ENCODE measurements around the gene PLXNA2. TPM values are rescaled to one million over a fixed set of nuclear protein-coding genes. Genes with fewer than 3 reads are reported as not detected.

Gene PLXNA2
- total RNA-seq, 2 experiments from 2014 or later, result 0.13 to 0.23 TPM

- no peak for ATAC-seq
- no peaks in the 10 kb centered on the region for H3K4me1 Mint-ChIP-seq (ENCODE audit: low read depth)
- CTCF ChIA-PET, result interaction anchor here (1.3 to 6.6 kb wide), 2 partner anchors 19 to 91 kb away, joined by 3 to 31 read pairs; no protein-coding TSS in a partner anchor
Measured at GRCh38 chr1:208113011-208113410, 131.2 kb downstream of the PLXNA2 start.

GRCh38 chr1:208112401-208112800 lies 131.8 kb downstream of the PLXNA2 start:
- Mint-ChIP-seq H3K36me3 (ENCODE audit: low read depth) (no peaks in the 10 kb centered on the region), H3K4me1 (ENCODE audit: low read depth) (no peaks in the 10 kb centered on the region), H3K9me3 (no peaks in the 10 kb centered on the region), H3K27me3 (no peaks in the 10 kb centered on the region), H3K27ac (no peak overlapping the region), H3K4me3 (no peak overlapping the region)
- no peak for DNase-seq
- ChIA-PET POLR2A (interaction anchor here (0.6 kb wide), 1 partner anchor 81 kb away, joined by 4 read pairs; no protein-coding TSS in a partner anchor), CTCF (interaction anchor here (6.6 kb wide), 1 partner anchor 20 kb away, joined by 31 read pairs; no protein-coding TSS in a partner anchor)
- no peak for TF ChIP-seq CTCF (IDR thresholded peaks at IDR 0.05)
- intact Hi-C loops (cut with micrococcal nuclease), result no loop called here
- no peak for ATAC-seq

More at GRCh38 chr1:208113011-208113410, 131.2 kb downstream of the PLXNA2 start:
- Mint-ChIP-seq H3K27me3 (no peaks in the 10 kb centered on the region), H3K36me3 (ENCODE audit: low read depth) (no peaks in the 10 kb centered on the region), H3K9me3 (no peaks in the 10 kb centered on the region), H3K27ac (no peak overlapping the region), H3K4me3 (no peak overlapping the region)
- intact Hi-C loops (cut with micrococcal nuclease), result no loop called here
- TF ChIP-seq CTCF (IDR thresholded peaks at IDR 0.05), result no peak
- no peak for DNase-seq
- POLR2A ChIA-PET, result interaction anchor here (0.6 kb wide), 1 partner anchor 82 kb away, joined by 4 read pairs; no protein-coding TSS in a partner anchor

GRCh38 chr1:208111646-208112190 lies 132.5 kb downstream of the PLXNA2 start:
- CTCF ChIA-PET, result interaction anchor here (1.0 to 6.6 kb wide), 2 partner anchors 21 to 23 kb away, joined by 3 to 31 read pairs; no protein-coding TSS in a partner anchor
- ATAC-seq (no peak), DNase-seq (no peak)
- TF ChIP-seq CTCF (IDR thresholded peaks at IDR 0.05), result no peak
- Mint-ChIP-seq H3K36me3 (ENCODE audit: low read depth) (no peaks in the 10 kb centered on the region), H3K27ac (no peak overlapping the region), H3K4me1 (ENCODE audit: low read depth) (no peaks in the 10 kb centered on the region), H3K4me3 (no peak overlapping the region), H3K9me3 (no peaks in the 10 kb centered on the region), H3K27me3 (no peaks in the 10 kb centered on the region)
- intact Hi-C loops (cut with micrococcal nuclease), result no loop called here
- POLR2A ChIA-PET, result no interaction called here

- DNase-seq (no peak), ATAC-seq (no peak)
- no peaks in the 10 kb centered on the region for H3K36me3 Mint-ChIP-seq (ENCODE audit: low read depth)
- no peaks in the 10 kb centered on the region for H3K4me1 Mint-ChIP-seq (ENCODE audit: low read depth)
- H3K4me3 Mint-ChIP-seq, result no peak overlapping the region
- ChIA-PET POLR2A (no interaction called here), CTCF (interaction anchor here (1.0 kb wide), 2 partner anchors 16 to 18 kb away, joined by 3 to 5 read pairs; no protein-coding TSS in a partner anchor)
- H3K27me3 Mint-ChIP-seq, result no peaks in the 10 kb centered on the region
- no peak for TF ChIP-seq CTCF (IDR thresholded peaks at IDR 0.05)
- no peaks in the 10 kb centered on the region for H3K9me3 Mint-ChIP-seq
- intact Hi-C loops (cut with micrococcal nuclease), result no loop called here
- no peak overlapping the region for H3K27ac Mint-ChIP-seq
Measured at GRCh38 chr1:208110296-208110695, 133.9 kb downstream of the PLXNA2 start.

- no peaks in the 10 kb centered on the region for H3K9me3 Mint-ChIP-seq
- H3K27ac Mint-ChIP-seq, result no peak overlapping the region
- POLR2A ChIA-PET, result no interaction called here
- no peaks in the 10 kb centered on the region for H3K36me3 Mint-ChIP-seq (ENCODE audit: low read depth)
- ATAC-seq (no peak), DNase-seq (no peak)
- no peak overlapping the region for H3K4me3 Mint-ChIP-seq
- CTCF ChIA-PET, result no interaction called here
- no peaks in the 10 kb centered on the region for H3K27me3 Mint-ChIP-seq
- no peak for TF ChIP-seq CTCF (IDR thresholded peaks at IDR 0.05)
- intact Hi-C loops (cut with micrococcal nuclease), result no loop called here
- no peaks in the 10 kb centered on the region for H3K4me1 Mint-ChIP-seq (ENCODE audit: low read depth)
Measured at GRCh38 chr1:208108646-208109330, 135.4 kb downstream of the PLXNA2 start.
